Naive thymus-derived CD8-positive, alpha-beta T cell (primary cell): Measurements from ENCODE around the gene STK4. TPM values are rescaled to one million over a fixed set of nuclear protein-coding genes. Genes with fewer than 3 reads are reported as not detected.

Experiments
- ATAC-seq, 2 donors: fragments of 150-1000 bp; cut with Tn5 transposase in 1 of 2; sonication (Bioruptor Pico), chemical (Tn5 transposase) in 1 of 2; 1 replicate in 1 of 2; 2 replicates in 1 of 2; pipeline ENCODE4 v1.10.0; 2021; ENCODE audit warnings: mild to moderate bottlenecking in 2 of 2, moderate library complexity in 2 of 2
- POLR2A ChIA-PET: fragments of 350-600 bp; sonication (Branson Sonifier 250); formaldehyde crosslinking; loops from one replicate; lab custom pipeline; 2021; ENCODE audit warnings: antibody characterized with exemption; lab: Charles Lee
- DNase-seq, 10 donors: peaks; one replicate each; pipeline versions ENCODE4 v3.0.0 to v3.0.0-alpha.2; 2020 to 2022
- H3K27ac Mint-ChIP-seq, 10 donors: one replicate each; pipeline ENCODE4 v1.8.0; 2020 to 2022; ENCODE audit warnings: mild to moderate bottlenecking in 10 of 10, mixed read lengths in 10 of 10, moderate library complexity in 4 of 10, inconsistent platforms in 1 of 10
- H3K27me3 Mint-ChIP-seq, 5 donors: one replicate each; pipeline ENCODE4 v1.8.0; 2021 to 2022; ENCODE audit warnings: mixed read lengths in 5 of 5
- H3K36me3 Mint-ChIP-seq, 3 donors: one replicate each; pipeline ENCODE4 v1.8.0; 2020 to 2022; ENCODE audit warnings: mixed read lengths in 3 of 3, mild to moderate bottlenecking in 2 of 3, inconsistent platforms in 1 of 3
- H3K4me1 Mint-ChIP-seq, 4 donors: one replicate each; pipeline ENCODE4 v1.8.0; 2021 to 2022; ENCODE audit warnings: mixed read lengths in 4 of 4
- H3K4me3 Mint-ChIP-seq, 10 donors: one replicate each; pipeline ENCODE4 v1.8.0; 2020 to 2022; ENCODE audit warnings: mild to moderate bottlenecking in 10 of 10, mixed read lengths in 10 of 10, moderate library complexity in 6 of 10, inconsistent platforms in 1 of 10
- H3K9me3 Mint-ChIP-seq, 9 donors: one replicate each; pipeline ENCODE4 v1.8.0; 2020 to 2022; ENCODE audit warnings: mixed read lengths in 9 of 9, mild to moderate bottlenecking in 3 of 9, inconsistent platforms in 1 of 9, moderate library complexity in 1 of 9
- polyA plus RNA-seq, 3 donors: library from polyadenylated mRNA; unstranded; fragments of 300-500 nt; fragmentation: Illumina TruSeq; gene quantifications; one replicate each; pipeline ENCODE4 v1.2.3, GENCODE V29; 2021
- total RNA-seq, 8 experiments: library from RNA in 2 of 8; stranded (reverse) in 2 of 8; gene quantifications; one replicate each; pipeline ENCODE4 v1.2.3 and lab custom pipeline; 2021 to 2026

The STK4 gene
- total and polyA plus RNA-seq, 5 experiments from 2014 or later: 178 to 354 (median 192) TPM

- H3K9me3 Mint-ChIP-seq: no peaks in the 10 kb centered on the region
- peak; percentile 59 to 60 for ATAC-seq
- H3K36me3 Mint-ChIP-seq: peaks cover 0 to 4% (median 0%) of the 10 kb centered on the region in 3 donors
Observed at GRCh38 chr20:45095805-45096238, 129.5 kb downstream of the STK4 start.

GRCh38 chr20:45096781-45097180, 130.5 kb downstream of the STK4 start:
- POLR2A ChIA-PET: interaction anchor here (1.5 kb wide), 1 partner anchor 9 kb away, joined by 4 read pairs; no protein-coding TSS in a partner anchor
- peaks cover 28 to 43% (median 39%) of the 10 kb centered on the region in 5 donors for H3K27me3 Mint-ChIP-seq
- H3K4me1 Mint-ChIP-seq: peaks cover 12 to 28% (median 24%) of the 10 kb centered on the region in 4 donors
- H3K9me3 Mint-ChIP-seq: no peaks in the 10 kb centered on the region
- DNase-seq (no peak), ATAC-seq (no peak)
- H3K4me3 Mint-ChIP-seq: peak overlapping the region in 1 of 10 donors; percentile 45
- H3K27ac Mint-ChIP-seq: peak overlapping the region in 1 of 10 donors; percentile 42
- H3K36me3 Mint-ChIP-seq: no peaks in the 10 kb centered on the region

More at GRCh38 chr20:45095805-45096238, 129.5 kb downstream of the STK4 start:
- POLR2A ChIA-PET: interaction anchor here (0.6 to 1.5 kb wide), 3 partner anchors 10 to 239 kb away, joined by 4 to 7 read pairs (median 4); no protein-coding TSS in a partner anchor
- H3K27ac Mint-ChIP-seq: no peak overlapping the region
- H3K4me1 Mint-ChIP-seq: peaks cover 10 to 25% (median 20%) of the 10 kb centered on the region in 4 donors
- H3K27me3 Mint-ChIP-seq: peaks cover 25 to 37% (median 32%) of the 10 kb centered on the region in 5 donors
- no peak overlapping the region for H3K4me3 Mint-ChIP-seq
- peak in 9 of 10 donors; percentile 26 to 77 (median 55) for DNase-seq

GRCh38 chr20:45097485-45098102, 131.3 kb downstream of the STK4 start:
- Mint-ChIP-seq H3K9me3 (no peaks in the 10 kb centered on the region), H3K4me1 (peaks cover 12 to 28% (median 24%) of the 10 kb centered on the region in 4 donors), H3K4me3 (peak overlapping the region; percentile 42 to 83 (median 68)), H3K27ac (peak overlapping the region in 1 of 10 donors; percentile 53), H3K27me3 (peaks cover 30 to 44% (median 39%) of the 10 kb centered on the region in 5 donors), H3K36me3 (no peaks in the 10 kb centered on the region)
- peak in 6 of 10 donors; percentile 19 to 46 (median 34) for DNase-seq
- ATAC-seq: peak; percentile 56 to 71
- POLR2A ChIA-PET: no interaction called here

GRCh38 chr20:45098103-45098773, 131.9 kb downstream of the STK4 start:
- POLR2A ChIA-PET: no interaction called here
- Mint-ChIP-seq H3K27ac (no peak overlapping the region), H3K4me1 (peaks cover 12 to 28% (median 24%) of the 10 kb centered on the region in 4 donors), H3K36me3 (no peaks in the 10 kb centered on the region), H3K4me3 (peak overlapping the region in 7 of 10 donors; percentile 15 to 75 (median 59)), H3K27me3 (peaks cover 32 to 49% (median 41%) of the 10 kb centered on the region in 5 donors), H3K9me3 (no peaks in the 10 kb centered on the region)
- DNase-seq: peak in 3 of 10 donors; percentile 14 to 33 (median 28)
- ATAC-seq: peak; percentile 28 to 35

GRCh38 chr20:45100563-45101245, 134.4 kb downstream of the STK4 start, which contains the start of gene KCNS1:
TSS of gene KCNS1 (minus strand) at chr20:45101127. CDS start at chr20:45099236, 1,891 bp downstream.
- DNase-seq (no peak), ATAC-seq (no peak)
- Mint-ChIP-seq H3K27ac (no peak within 1 kb of the TSS), H3K4me1 (peaks cover 11 to 27% (median 22%) of the 10 kb centered on the region in 4 donors), H3K4me3 (peak within 1 kb of the TSS in 6 of 10 donors; percentile 24 to 59 (median 34)), H3K9me3 (no peaks in the 10 kb centered on the region), H3K27me3 (peaks cover 35 to 68% (median 46%) of the 10 kb centered on the region in 5 donors), H3K36me3 (no peaks in the 10 kb centered on the region)
- POLR2A ChIA-PET: no interaction called here

- ATAC-seq: no peak
- no peak overlapping the region for H3K27ac Mint-ChIP-seq
- POLR2A ChIA-PET: no interaction called here
- no peak for DNase-seq
- no peaks in the 10 kb centered on the region for H3K36me3 Mint-ChIP-seq
- peak overlapping the region in 5 of 10 donors; percentile 24 to 59 (median 30) for H3K4me3 Mint-ChIP-seq
- H3K27me3 Mint-ChIP-seq: peaks cover 35 to 67% (median 43%) of the 10 kb centered on the region in 5 donors
- H3K9me3 Mint-ChIP-seq: no peaks in the 10 kb centered on the region
- peaks cover 11 to 22% (median 18%) of the 10 kb centered on the region in 4 donors for H3K4me1 Mint-ChIP-seq
Observed at GRCh38 chr20:45101333-45101850, 135.1 kb downstream of the STK4 start.

GRCh38 chr20:45103072-45103471, 136.8 kb downstream of the STK4 start:
- no peak for DNase-seq
- Mint-ChIP-seq H3K27ac (no peak overlapping the region), H3K36me3 (no peaks in the 10 kb centered on the region), H3K4me3 (no peak overlapping the region), H3K27me3 (peaks cover 30 to 54% (median 36%) of the 10 kb centered on the region in 5 donors), H3K4me1 (peaks cover 4 to 16% (median 10%) of the 10 kb centered on the region in 4 donors), H3K9me3 (no peaks in the 10 kb centered on the region)
- POLR2A ChIA-PET: no interaction called here
- ATAC-seq: no peak

GRCh38 chr20:45104786-45105185, 138.5 kb downstream of the STK4 start:
- Mint-ChIP-seq H3K9me3 (no peaks in the 10 kb centered on the region), H3K27ac (no peak overlapping the region), H3K4me1 (peaks cover 3 to 13% (median 6%) of the 10 kb centered on the region in 4 donors), H3K36me3 (no peaks in the 10 kb centered on the region), H3K4me3 (no peak overlapping the region), H3K27me3 (peaks cover 18 to 41% (median 25%) of the 10 kb centered on the region in 5 donors)
- ATAC-seq: no peak
- DNase-seq: no peak
- POLR2A ChIA-PET: interaction anchor here (1.3 kb wide), 1 partner anchor 9 kb away, joined by 4 read pairs; no protein-coding TSS in a partner anchor

- Mint-ChIP-seq H3K9me3 (no peaks in the 10 kb centered on the region), H3K27ac (no peak overlapping the region), H3K4me1 (peaks cover 3 to 9% (median 4%) of the 10 kb centered on the region in 4 donors), H3K4me3 (no peak overlapping the region), H3K27me3 (peaks cover 13 to 36% (median 19%) of the 10 kb centered on the region in 5 donors), H3K36me3 (no peaks in the 10 kb centered on the region)
- DNase-seq: no peak
- POLR2A ChIA-PET: interaction anchor here (1.3 kb wide), 1 partner anchor 9 kb away, joined by 4 read pairs; no protein-coding TSS in a partner anchor
- no peak for ATAC-seq
Observed at GRCh38 chr20:45105317-45105716, 139.0 kb downstream of the STK4 start.

- Mint-ChIP-seq H3K9me3 (no peaks in the 10 kb centered on the region), H3K4me1 (peaks cover 0 to 2% (median under 1%) of the 10 kb centered on the region in 4 donors), H3K27me3 (peaks cover 4 to 21% (median 7%) of the 10 kb centered on the region in 5 donors), H3K27ac (no peak overlapping the region), H3K36me3 (no peaks in the 10 kb centered on the region), H3K4me3 (no peak overlapping the region)
- ATAC-seq (no peak), DNase-seq (no peak)
- POLR2A ChIA-PET: no interaction called here
Observed at GRCh38 chr20:45109634-45110033, 143.3 kb downstream of the STK4 start.

- no peaks in the 10 kb centered on the region for H3K36me3 Mint-ChIP-seq
- H3K9me3 Mint-ChIP-seq: no peaks in the 10 kb centered on the region
- peaks cover 3 to 8% (median 3%) of the 10 kb centered on the region in 4 donors for H3K4me1 Mint-ChIP-seq
- H3K4me3 Mint-ChIP-seq: no peak overlapping the region
- DNase-seq (no peak), ATAC-seq (no peak)
- H3K27ac Mint-ChIP-seq: no peak overlapping the region
- peaks cover 0 to 16% (median 4%) of the 10 kb centered on the region in 5 donors for H3K27me3 Mint-ChIP-seq
- POLR2A ChIA-PET: no interaction called here
Observed at GRCh38 chr20:45110301-45110700, 144.0 kb downstream of the STK4 start.

GRCh38 chr20:45111285-45111684, 145.0 kb downstream of the STK4 start:
- Mint-ChIP-seq H3K9me3 (no peaks in the 10 kb centered on the region), H3K4me3 (no peak overlapping the region), H3K27ac (no peak overlapping the region), H3K4me1 (peaks cover 3 to 8% (median 4%) of the 10 kb centered on the region in 4 donors), H3K36me3 (no peaks in the 10 kb centered on the region), H3K27me3 (peaks cover 0 to 16% (median 4%) of the 10 kb centered on the region in 5 donors)
- DNase-seq: no peak
- POLR2A ChIA-PET: no interaction called here
- ATAC-seq: no peak
